Measurements from ENCODE around the gene GUCA2B.

- TF ChIP-seq, protein P1, sequence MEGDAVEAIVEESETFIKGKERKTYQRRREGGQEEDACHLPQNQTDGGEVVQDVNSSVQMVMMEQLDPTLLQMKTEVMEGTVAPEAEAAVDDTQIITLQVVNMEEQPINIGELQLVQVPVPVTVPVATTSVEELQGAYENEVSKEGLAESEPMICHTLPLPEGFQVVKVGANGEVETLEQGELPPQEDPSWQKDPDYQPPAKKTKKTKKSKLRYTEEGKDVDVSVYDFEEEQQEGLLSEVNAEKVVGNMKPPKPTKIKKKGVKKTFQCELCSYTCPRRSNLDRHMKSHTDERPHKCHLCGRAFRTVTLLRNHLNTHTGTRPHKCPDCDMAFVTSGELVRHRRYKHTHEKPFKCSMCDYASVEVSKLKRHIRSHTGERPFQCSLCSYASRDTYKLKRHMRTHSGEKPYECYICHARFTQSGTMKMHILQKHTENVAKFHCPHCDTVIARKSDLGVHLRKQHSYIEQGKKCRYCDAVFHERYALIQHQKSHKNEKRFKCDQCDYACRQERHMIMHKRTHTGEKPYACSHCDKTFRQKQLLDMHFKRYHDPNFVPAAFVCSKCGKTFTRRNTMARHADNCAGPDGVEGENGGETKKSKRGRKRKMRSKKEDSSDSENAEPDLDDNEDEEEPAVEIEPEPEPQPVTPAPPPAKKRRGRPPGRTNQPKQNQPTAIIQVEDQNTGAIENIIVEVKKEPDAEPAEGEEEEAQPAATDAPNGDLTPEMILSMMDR (IDR thresholded peaks at IDR 0.05) = no peak
- TF ChIP-seq POLR2A (IDR thresholded peaks at IDR 0.05) = no peak
Observed at GRCh38 chr1:42130061-42130660, 23.0 kb upstream of the GUCA2B start.

Measured in adrenal gland (tissue), 5 donors.